ENCODE results near the gene SPSB2. TPM values are rescaled to one million over a fixed set of nuclear protein-coding genes. Genes with fewer than 3 reads are reported as not detected.

SPSB2 gene
- polyA plus RNA-seq, 1 donor from 2014 or later: 12.8 TPM

DNA sequence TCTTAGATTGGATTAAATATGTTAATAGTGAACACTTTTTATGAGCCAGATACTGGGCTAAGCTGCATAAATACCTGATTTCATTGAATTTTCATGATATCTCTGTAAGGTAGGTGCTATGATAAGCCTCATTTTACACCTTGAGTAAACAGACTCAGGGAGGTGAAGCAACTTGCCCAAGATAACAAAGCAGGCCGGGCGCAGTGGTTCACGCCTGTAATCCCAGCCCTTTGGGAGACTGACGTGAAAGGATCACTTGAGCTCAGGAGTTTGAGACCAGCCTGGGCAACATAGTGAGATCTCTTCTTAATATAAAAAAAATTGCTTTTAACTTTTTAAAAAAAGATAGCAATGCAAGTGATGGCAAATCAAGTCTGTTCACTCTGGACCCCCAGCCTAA lies 31.0 kb downstream of the SPSB2 start:
- Histone ChIP-seq H3K27me3 (ENCODE audit: insufficient read depth, low read depth, low read length) (no peaks in the 10 kb centered on the region), H3K27ac (ENCODE audit: low read length) (no peak overlapping the region), H2AFZ (ENCODE audit: low read depth, low read length) (no peak overlapping the region), H3K4me3 (ENCODE audit: low read length) (no peak overlapping the region), H3F3A (ENCODE audit: insufficient read depth, low read length, poor library complexity, severe bottlenecking) (no peaks in the 10 kb centered on the region), H3K9me2 (ENCODE audit: insufficient read depth, low read length) (no peaks in the 10 kb centered on the region), H3K9me3 (ENCODE audit: low read length) (no peaks in the 10 kb centered on the region), H3K79me2 (replicated peaks; ENCODE audit: insufficient read depth, low read length) (no peaks in the 10 kb centered on the region), H3K4me2 (ENCODE audit: low read length) (no peak overlapping the region), H4K20me1 (ENCODE audit: insufficient read depth) (no peaks in the 10 kb centered on the region), H3K36me3 (ENCODE audit: insufficient read depth, low read length) (no peaks in the 10 kb centered on the region), H3K9ac (ENCODE audit: low read length) (no peak overlapping the region)
- no peak for TF ChIP-seq TAF1 (IDR thresholded peaks at IDR 0.05; ENCODE audit: low read depth)
- TF ChIP-seq EZH2 (IDR thresholded peaks at IDR 0.05; ENCODE audit: borderline replicate concordance, insufficient read depth, low read length, poor library complexity, severe bottlenecking): no peak

DNA sequence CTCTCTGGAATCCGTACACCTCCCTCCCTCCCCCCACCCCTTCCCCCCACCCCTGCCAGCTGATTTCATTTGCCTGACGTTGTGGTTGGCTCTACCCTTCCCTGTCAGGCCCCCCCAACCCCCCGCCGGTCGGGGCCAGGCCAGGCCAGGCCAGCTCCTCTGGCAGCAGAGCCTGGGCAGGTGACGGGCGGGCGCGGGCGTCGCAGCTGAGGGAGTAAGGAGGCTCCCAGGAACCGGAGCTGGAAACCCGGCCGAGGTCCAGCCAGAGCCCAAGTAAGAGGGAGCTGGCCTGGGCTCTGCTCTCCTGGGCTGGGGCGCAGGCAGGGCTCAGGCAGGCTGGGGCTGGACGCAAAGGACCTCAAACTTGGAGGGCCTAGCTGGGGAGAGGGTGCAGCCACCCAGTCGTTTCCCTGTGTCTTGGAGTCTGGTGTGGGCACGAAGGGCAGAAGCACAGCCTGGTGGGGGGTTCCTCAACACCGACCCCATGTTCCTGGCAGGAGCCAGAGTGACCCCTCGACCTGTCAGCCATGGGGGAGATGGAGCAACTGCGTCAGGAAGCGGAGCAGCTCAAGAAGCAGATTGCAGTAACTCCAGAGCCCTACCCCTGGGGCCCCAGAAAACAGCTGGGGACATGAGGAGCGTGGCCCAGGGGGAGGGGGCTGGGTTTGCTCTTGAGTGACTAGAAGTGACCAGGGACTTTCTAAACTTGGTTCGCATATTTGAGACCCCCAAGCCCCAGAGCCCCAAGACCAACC lies 32.2 kb downstream of the SPSB2 start, which contains the start of gene GNB3:
TSS of gene GNB3 (plus strand) at position 165 of the 755 bp plus-strand sequence. CDS start at position 528, 363 bp downstream.
- Histone ChIP-seq H3F3A (ENCODE audit: insufficient read depth, low read length, poor library complexity, severe bottlenecking) (no peaks in the 10 kb centered on the region), H3K4me3 (ENCODE audit: low read length) (no peak within 1 kb of the TSS), H3K27me3 (ENCODE audit: insufficient read depth, low read depth, low read length) (no peaks in the 10 kb centered on the region), H3K4me2 (ENCODE audit: low read length) (no peak within 1 kb of the TSS), H3K9me3 (ENCODE audit: low read length) (no peaks in the 10 kb centered on the region), H3K36me3 (ENCODE audit: insufficient read depth, low read length) (no peaks in the 10 kb centered on the region), H3K79me2 (replicated peaks; ENCODE audit: insufficient read depth, low read length) (no peaks in the 10 kb centered on the region), H3K27ac (ENCODE audit: low read length) (no peak within 1 kb of the TSS), H3K9ac (ENCODE audit: low read length) (no peak within 1 kb of the TSS), H4K20me1 (ENCODE audit: insufficient read depth) (no peaks in the 10 kb centered on the region), H2AFZ (ENCODE audit: low read depth, low read length) (no peak within 1 kb of the TSS), H3K9me2 (ENCODE audit: insufficient read depth, low read length) (no peaks in the 10 kb centered on the region)
- TF ChIP-seq POLR2AphosphoS5 (IDR thresholded peaks at IDR 0.05) (no peak), EZH2 (IDR thresholded peaks at IDR 0.05; ENCODE audit: borderline replicate concordance, insufficient read depth, low read length, poor library complexity, severe bottlenecking) (no peak), RAD21 (conservative IDR thresholded peaks at IDR 0.05) (no peak), TAF1 (IDR thresholded peaks at IDR 0.05; ENCODE audit: low read depth) (no peak)
- TF ChIP-seq, protein P1, sequence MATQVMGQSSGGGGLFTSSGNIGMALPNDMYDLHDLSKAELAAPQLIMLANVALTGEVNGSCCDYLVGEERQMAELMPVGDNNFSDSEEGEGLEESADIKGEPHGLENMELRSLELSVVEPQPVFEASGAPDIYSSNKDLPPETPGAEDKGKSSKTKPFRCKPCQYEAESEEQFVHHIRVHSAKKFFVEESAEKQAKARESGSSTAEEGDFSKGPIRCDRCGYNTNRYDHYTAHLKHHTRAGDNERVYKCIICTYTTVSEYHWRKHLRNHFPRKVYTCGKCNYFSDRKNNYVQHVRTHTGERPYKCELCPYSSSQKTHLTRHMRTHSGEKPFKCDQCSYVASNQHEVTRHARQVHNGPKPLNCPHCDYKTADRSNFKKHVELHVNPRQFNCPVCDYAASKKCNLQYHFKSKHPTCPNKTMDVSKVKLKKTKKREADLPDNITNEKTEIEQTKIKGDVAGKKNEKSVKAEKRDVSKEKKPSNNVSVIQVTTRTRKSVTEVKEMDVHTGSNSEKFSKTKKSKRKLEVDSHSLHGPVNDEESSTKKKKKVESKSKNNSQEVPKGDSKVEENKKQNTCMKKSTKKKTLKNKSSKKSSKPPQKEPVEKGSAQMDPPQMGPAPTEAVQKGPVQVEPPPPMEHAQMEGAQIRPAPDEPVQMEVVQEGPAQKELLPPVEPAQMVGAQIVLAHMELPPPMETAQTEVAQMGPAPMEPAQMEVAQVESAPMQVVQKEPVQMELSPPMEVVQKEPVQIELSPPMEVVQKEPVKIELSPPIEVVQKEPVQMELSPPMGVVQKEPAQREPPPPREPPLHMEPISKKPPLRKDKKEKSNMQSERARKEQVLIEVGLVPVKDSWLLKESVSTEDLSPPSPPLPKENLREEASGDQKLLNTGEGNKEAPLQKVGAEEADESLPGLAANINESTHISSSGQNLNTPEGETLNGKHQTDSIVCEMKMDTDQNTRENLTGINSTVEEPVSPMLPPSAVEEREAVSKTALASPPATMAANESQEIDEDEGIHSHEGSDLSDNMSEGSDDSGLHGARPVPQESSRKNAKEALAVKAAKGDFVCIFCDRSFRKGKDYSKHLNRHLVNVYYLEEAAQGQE (IDR thresholded peaks at IDR 0.05; ENCODE audit: borderline replicate concordance): no peak

DNA sequence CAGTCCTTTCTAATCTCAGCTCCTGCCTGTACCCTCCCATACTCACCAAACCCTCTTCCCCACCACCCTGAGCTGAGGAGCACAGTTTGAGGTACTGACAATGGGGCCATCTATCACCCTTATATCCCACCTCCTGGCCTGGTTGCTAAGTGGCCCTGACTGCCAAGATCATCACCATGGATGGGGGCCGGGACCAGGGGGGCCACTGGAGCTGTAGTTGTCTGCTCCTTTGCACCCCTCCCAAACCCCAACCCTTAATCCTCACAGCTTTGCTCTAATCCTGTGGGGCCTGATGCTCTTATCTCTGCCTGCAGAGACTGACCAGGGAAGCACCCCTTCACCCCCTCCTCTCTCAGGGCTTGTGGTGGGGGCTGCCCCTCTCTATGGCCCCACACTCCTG lies 32.8 kb downstream of the SPSB2 start:
- no peak overlapping the region for H3K4me3 ChIP-seq (ENCODE audit: low read length)
- H3K36me3 ChIP-seq (ENCODE audit: insufficient read depth, low read length): no peaks in the 10 kb centered on the region
- no peaks in the 10 kb centered on the region for H3K27me3 ChIP-seq (ENCODE audit: insufficient read depth, low read depth, low read length)
- no peaks in the 10 kb centered on the region for H4K20me1 ChIP-seq (ENCODE audit: insufficient read depth)
- H3K79me2 ChIP-seq (replicated peaks; ENCODE audit: insufficient read depth, low read length): no peaks in the 10 kb centered on the region
- no peaks in the 10 kb centered on the region for H3K9me2 ChIP-seq (ENCODE audit: insufficient read depth, low read length)
- H3K9ac ChIP-seq (ENCODE audit: low read length): no peak overlapping the region
- no peaks in the 10 kb centered on the region for H3F3A ChIP-seq (ENCODE audit: insufficient read depth, low read length, poor library complexity, severe bottlenecking)
- TF ChIP-seq EZH2 (IDR thresholded peaks at IDR 0.05; ENCODE audit: borderline replicate concordance, insufficient read depth, low read length, poor library complexity, severe bottlenecking) (no peak), MXI1 (conservative IDR thresholded peaks at IDR 0.05; ENCODE audit: poor library complexity, severe bottlenecking) (no peak), RAD21 (conservative IDR thresholded peaks at IDR 0.05) (no peak)
- H3K27ac ChIP-seq (ENCODE audit: low read length): no peak overlapping the region
- no peak overlapping the region for H3K4me2 ChIP-seq (ENCODE audit: low read length)
- H2AFZ ChIP-seq (ENCODE audit: low read depth, low read length): no peak overlapping the region
- H3K9me3 ChIP-seq (ENCODE audit: low read length): no peaks in the 10 kb centered on the region
